RWPE2 (cell line): ENCODE results near the gene EML6.

Experiments
- ATAC-seq: fragments of 200-7000 bp; cut with Tn5 transposase; 3 replicates; pipeline ENCODE4 v1.9.1; 2021; ENCODE audit warnings: low read depth
- DNase-seq: peaks from one replicate; pipeline ENCODE4 v3.0.0-alpha.2; 2020; ENCODE audit warnings: low spot score
- H3K27ac ChIP-seq: fragments of 450-650 bp; 2 replicates; pipeline ENCODE4 v1.5.1; 2017; ENCODE audit warnings: mild to moderate bottlenecking; ENCODE audit not compliant: poor library complexity, severe bottlenecking
- H3K27me3 ChIP-seq: fragments of 250-450 bp; sonication (Bioruptor Pico); 2 replicates; pipeline ENCODE4 v1.5.1; 2021; ENCODE audit warnings: mild to moderate bottlenecking, moderate library complexity; ENCODE audit not compliant: insufficient read depth, poor library complexity, severe bottlenecking
- H3K36me3 ChIP-seq: fragments of 250-450 bp; sonication (Bioruptor Pico); 2 replicates; pipeline ENCODE4 v1.5.1; 2020; ENCODE audit warnings: low read depth, mild to moderate bottlenecking, moderate library complexity
- H3K4me1 ChIP-seq: fragments of 250-450 bp; sonication (Bioruptor Pico); 2 replicates; pipeline ENCODE4 v1.5.1; 2021; ENCODE audit warnings: mild to moderate bottlenecking, moderate library complexity; ENCODE audit not compliant: insufficient read depth, poor library complexity, severe bottlenecking
- H3K4me3 ChIP-seq: fragments of 250-450 bp; sonication (Bioruptor Pico); 2 replicates; pipeline ENCODE4 v1.5.1; 2021; ENCODE audit warnings: mild to moderate bottlenecking, moderate library complexity; ENCODE audit not compliant: severe bottlenecking
- H3K9me3 ChIP-seq: fragments of 250-450 bp; sonication (Bioruptor Pico); 2 replicates; pipeline ENCODE4 v1.5.1; 2021; ENCODE audit warnings: mild to moderate bottlenecking, moderate library complexity; ENCODE audit not compliant: severe bottlenecking
- CTCF ChIP-seq: fragments of 450-650 bp; IDR thresholded peaks from one replicate; pipeline ENCODE4 v1.5.1; 2017; ENCODE audit warnings: mild to moderate bottlenecking, moderate library complexity; ENCODE audit not compliant: poor library complexity, severe bottlenecking

The EML6 gene

GRCh38 chr2:54968561-54969218 is 245.2 kb downstream of the EML6 start:
- Histone ChIP-seq H3K4me1 (peaks cover 14% of the 10 kb centered on the region), H3K36me3 (peaks cover 39% of the 10 kb centered on the region), H3K4me3 (no peak overlapping the region), H3K27me3 (no peaks in the 10 kb centered on the region), H3K27ac (no peak overlapping the region), H3K9me3 (no peaks in the 10 kb centered on the region)
- TF ChIP-seq CTCF = no peak
- DNase-seq = no peak
- no peak for ATAC-seq

GRCh38 chr2:54969295-54969939 is 246.0 kb downstream of the EML6 start:
- Histone ChIP-seq H3K4me1 (peaks cover 14% of the 10 kb centered on the region), H3K27ac (no peak overlapping the region), H3K9me3 (no peaks in the 10 kb centered on the region), H3K4me3 (no peak overlapping the region), H3K27me3 (no peaks in the 10 kb centered on the region), H3K36me3 (peaks cover 46% of the 10 kb centered on the region)
- DNase-seq = no peak
- TF ChIP-seq CTCF = no peak
- ATAC-seq = no peak

- DNase-seq (no peak), ATAC-seq (no peak)
- no peaks in the 10 kb centered on the region for H3K9me3 ChIP-seq
- peaks cover 14% of the 10 kb centered on the region for H3K4me1 ChIP-seq
- H3K27me3 ChIP-seq = no peaks in the 10 kb centered on the region
- no peak for TF ChIP-seq CTCF
- H3K4me3 ChIP-seq = no peak overlapping the region
- no peak overlapping the region for H3K27ac ChIP-seq
- peaks cover 51% of the 10 kb centered on the region for H3K36me3 ChIP-seq
These were observed 246.5 kb downstream of the EML6 start for GRCh38 chr2:54969940-54970338.

- TF ChIP-seq CTCF = no peak
- H3K27me3 ChIP-seq = no peaks in the 10 kb centered on the region
- H3K27ac ChIP-seq = no peak overlapping the region
- ATAC-seq (no peak), DNase-seq (no peak)
- peaks cover 94% of the 10 kb centered on the region for H3K36me3 ChIP-seq
- no peak overlapping the region for H3K4me3 ChIP-seq
- H3K4me1 ChIP-seq = peaks cover 10% of the 10 kb centered on the region
- no peaks in the 10 kb centered on the region for H3K9me3 ChIP-seq
These were observed 251.7 kb downstream of the EML6 start for GRCh38 chr2:54975175-54975574.
